GM19467 (cell line): ENCODE data around the gene BOK.

Experiments
- ATAC-seq: cut with Tn5 transposase; IDR thresholded peaks from one replicate; pipeline ENCODE4 v1.9.1; 2021; ENCODE audit warnings: mild to moderate bottlenecking, moderate library complexity; ENCODE audit not compliant: unreplicated experiment

BOK gene

DNA sequence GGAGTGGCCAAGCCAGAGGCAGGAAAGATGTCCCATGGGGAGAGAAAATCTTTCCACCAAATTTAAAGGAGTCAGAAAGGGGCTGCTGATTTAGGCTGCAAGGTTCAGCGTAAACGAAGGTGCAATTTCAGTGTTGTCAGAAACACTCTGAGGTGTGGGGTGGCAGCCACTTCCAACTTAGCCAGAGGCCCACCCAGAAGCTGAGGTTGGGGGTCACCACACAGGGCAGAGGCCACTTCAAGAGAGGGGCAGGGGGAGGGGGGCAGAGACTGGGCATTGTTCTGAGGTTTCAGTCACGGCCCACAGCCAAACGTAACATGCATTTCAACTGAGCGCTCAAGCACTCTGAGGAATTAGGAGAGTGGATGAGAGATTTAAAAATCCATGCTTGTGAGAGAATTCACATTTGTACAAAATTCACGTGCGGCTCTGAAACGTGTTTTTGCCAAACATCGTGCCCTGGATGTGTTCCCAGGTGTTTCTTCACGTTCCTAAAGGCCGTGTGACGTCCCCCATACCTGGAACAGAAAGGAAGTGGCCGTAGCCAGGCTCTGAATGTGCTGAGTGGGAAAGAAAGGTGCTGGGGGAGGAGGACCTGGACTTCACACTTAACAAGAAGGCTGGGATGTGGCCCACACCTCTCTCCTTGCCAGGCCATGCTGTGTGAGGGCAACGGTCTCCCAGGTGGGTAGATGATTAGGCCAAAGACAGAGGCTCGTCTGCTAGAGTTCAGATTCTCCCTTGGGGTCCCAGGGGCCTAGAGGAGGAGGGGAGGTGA, 19.5 kb upstream of the BOK start:
- ATAC-seq = no peak

DNA sequence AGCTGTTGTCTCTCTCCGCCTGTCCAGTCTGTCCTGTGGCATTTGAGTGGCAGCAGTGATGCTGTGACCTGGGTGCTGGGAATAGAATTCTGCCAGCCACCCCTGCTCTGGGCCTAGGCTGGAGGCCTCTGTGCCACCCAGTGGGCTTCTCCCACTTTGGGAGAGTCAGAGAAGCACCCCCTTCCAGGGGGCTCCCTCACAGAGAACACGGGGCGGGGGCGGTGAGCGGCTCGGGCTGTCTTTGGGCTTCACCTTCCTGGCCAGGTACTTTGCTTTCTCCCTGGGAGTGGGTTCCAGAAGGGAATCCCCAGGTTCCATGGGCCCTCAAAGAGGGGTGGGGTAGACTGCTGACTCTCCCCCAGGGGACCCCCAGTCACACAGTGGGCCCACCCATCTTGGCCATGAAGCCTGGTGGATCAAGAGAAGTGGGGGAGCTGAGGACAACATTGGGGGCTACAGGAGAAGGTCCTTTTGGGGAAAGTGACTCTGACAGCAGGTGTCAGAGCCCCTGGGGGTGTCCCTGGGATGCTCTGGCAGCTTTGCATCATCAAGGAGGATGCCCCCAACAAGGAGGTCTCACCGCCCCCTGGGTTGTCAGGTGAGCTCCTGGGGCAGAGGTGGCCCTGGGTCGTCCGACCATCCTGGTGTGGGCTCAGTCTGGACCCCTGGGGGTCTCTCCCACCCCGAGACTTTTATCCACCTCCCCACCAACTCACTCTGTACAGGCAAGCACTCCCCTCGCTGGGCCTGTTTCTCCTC, 18.8 kb upstream of the BOK start:
- ATAC-seq = no peak

DNA sequence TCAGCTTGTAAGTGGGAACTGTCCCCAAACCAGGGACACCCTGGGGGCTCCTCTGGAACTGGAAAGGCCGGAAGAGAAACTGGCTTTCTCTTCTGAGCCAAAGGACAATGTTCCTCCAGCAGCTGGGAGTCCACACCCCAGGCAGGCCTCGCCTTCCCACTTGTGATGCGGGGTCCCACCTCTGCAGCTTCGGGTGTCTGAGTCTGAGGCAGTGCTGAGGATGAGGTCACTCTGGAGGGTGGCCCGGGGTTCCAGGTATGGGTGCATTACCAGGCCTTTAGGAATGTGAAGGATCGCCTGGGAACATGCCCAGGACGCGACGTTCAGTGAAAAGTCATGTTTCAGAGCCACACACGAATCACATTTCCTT, 18.2 kb upstream of the BOK start:
- ATAC-seq = no peak

DNA sequence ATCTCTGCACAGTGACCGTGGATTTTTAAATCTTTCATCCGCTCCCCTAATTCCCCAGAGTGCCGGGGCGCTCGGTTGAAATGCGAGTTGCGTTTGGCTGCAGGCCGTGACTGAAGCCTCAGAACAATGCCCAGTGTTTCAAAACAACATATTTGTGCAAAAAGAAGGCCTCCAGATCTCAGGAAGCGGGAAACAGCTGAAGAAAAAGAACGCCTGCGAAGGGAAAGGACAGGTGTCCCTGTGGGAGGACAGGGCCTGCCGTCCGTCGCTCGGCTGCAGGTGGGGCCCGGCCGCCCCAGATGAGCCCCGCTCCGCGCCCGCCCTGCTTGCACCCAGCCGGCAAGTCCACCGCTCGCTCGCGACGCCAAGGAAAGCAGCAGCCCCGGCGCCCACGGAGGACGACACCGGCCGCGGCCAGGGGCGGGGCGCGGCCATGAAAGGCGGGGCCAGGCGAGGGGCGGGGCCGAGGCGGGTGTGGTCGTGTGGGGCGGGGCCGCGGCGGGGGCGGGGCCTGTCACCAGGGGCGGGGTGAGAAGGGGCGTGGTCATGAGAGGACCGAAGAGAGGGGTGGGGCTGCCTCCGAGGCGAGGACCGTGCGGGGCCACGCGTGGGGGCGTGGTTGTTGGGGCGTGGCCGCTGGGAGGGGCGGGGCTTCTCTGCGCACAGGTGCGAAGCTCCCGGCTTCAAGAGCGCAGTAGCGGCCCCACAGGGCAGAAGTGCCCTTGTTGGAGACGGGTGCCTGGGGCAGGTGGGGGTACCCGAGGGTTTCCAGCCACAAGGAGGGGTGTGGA, 17.6 kb upstream of the BOK start:
- no peak for ATAC-seq

DNA sequence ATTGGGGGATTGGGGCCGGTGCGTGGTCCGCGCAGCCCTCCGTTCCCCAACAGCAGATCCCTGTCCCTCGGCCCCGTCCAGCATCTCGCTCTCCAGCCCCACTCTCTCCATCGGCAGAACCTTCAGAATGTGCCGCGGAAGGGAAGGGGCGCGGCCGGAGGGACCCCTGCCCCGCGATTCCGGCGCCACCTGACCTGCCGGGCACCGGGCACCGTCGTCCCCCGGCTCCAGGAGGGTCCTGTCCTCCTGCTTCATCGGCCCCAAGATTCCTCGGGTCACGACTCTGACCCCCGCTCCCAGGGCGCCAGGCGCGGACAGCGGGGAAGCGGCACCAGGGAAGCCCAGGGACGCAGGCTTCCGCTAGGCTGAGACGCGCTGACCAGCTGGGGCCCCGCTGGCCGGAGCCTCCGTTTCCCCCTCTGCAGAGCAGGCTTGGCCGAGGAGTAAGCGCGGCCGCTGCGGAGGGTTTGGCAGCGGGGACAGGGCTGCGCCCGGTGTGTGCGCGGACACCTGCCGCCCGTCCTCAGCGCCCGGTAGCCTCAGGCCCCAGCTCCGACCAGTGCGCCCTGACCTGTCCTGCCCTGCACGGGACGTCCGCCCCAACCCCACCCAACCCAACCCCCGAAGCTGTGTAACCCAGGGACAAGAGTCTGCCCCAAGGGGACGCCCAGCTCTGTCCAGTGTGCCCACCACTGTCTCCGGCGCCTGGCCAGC, 16.8 kb upstream of the BOK start:
- ATAC-seq = no peak

GRCh38 chr2:241542278-241542605, 16.3 kb upstream of the BOK start:
- ATAC-seq = no peak

GRCh38 chr2:241545106-241545505, 13.4 kb upstream of the BOK start:
- ATAC-seq = no peak

- ATAC-seq = no peak
Observed at GRCh38 chr2:241545523-241546473, 12.7 kb upstream of the BOK start.

DNA sequence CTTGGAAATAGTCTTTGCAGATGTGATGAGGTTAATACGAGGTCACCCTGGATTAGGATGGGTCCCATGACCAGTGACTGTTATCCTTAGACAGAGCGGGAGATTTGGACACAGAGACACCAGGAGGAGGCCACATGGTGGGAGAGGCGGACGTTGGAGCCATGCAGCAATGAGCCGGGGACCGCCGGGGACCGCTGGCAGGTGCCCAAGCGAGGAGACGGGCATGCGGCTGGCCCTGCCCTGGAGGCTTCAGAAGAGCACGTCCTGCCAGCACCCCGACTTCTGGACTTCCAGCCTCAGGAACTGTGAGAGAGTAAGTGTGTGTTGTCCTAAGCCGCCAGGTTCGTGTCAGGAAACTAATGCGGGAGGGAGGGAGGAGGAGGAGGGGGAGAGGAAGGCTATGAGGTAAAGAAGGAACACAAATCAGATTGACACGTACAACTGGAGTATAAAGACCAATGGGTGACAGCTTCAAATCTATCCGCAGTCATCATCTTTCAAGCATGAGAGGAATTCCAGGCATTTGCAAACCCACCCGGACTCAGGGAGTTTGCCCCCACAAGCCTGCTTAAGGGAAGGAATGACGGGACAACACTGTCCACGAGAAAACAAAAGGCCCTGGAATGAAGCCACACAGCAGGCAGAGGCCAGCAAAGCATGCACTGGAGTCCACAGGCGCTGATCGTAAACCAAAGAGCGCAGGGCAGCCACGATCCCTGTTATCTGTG, 11.6 kb upstream of the BOK start:
- no peak for ATAC-seq

DNA sequence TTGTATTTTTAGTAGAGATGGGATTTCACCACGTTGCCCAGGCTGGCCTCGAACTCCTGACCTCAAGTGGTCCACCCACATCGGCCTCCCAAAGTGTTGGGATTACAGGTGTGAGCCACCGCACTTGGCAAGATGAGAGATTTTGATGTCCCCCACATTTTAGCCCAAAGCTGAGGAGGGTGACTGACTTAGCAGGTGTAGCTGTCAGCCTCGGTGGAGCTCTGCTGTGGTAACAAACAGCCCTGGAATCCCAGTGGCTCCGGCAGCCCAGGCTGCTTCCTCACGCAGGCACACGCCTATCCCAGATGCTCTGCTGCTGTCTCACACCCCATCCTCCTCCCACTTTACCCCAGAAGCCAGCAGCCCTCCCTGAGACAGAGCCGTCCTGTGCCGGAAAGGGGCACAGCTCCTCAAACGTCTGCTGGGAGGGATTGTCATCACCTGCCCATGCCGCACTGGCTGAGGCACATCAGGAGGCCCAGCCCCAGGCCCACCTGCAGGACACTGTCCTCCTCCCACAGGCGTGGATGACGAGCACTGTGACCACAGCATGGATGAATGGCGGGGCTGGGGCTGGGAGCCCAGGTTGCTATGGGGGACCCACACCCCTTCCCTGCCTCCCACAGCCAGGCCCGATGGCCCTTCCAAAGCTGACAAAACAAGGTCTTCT, 10.6 kb upstream of the BOK start:
- no peak for ATAC-seq

- ATAC-seq = no peak
Observed at GRCh38 chr2:241548451-241548835, 10.1 kb upstream of the BOK start.

- no peak for ATAC-seq
Observed at GRCh38 chr2:241550616-241551580, 7.6 kb upstream of the BOK start.

DNA sequence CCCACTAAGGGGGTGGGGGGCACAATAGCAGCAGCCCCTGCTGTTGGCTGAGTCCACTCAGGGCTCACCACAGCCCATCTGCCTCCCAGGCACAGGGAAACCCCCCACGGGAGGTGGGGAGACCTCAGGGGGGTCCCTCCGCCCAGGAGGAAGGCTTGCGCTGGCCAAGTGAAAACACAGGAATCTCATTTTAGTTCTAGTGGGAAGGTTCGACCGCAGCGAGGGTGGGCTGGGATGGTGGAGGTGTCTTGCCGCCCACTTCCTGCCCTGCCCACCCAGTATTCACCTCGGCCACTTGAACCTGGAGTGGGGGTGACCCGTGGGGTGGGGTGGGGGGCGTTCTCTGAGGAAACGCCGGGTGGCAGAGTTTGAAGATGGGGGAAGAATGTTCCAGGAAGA, 6.9 kb upstream of the BOK start:
- ATAC-seq = no peak

GRCh38 chr2:241551998-241552737, 6.4 kb upstream of the BOK start:
- ATAC-seq = no peak

DNA sequence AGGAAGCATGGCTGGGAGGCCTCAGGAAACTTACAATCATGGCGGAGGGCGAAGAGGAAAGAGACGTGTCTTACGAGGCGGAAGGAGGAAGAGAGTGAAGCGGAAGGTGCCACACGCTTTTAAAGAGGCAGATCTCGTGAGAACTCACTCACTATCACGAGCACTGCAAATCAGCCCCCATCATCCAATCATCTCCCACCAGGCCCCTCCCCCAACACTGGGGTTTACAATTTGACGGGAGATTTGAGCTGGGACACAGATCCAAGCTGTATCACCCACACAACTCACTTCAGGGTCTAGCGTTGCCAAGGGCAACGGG, 5.1 kb upstream of the BOK start:
- no peak for ATAC-seq

- ATAC-seq = no peak
Observed at GRCh38 chr2:241553981-241554380, 4.6 kb upstream of the BOK start.

- ATAC-seq = no peak
Observed at GRCh38 chr2:241554610-241555322, 3.8 kb upstream of the BOK start.
